Lung (tissue), 12 donors: ENCODE data around the gene FAM76A. TPM values are rescaled to one million over a fixed set of nuclear protein-coding genes. Genes with fewer than 3 reads are reported as not detected.
"Not testable (repeated sequence)": the region's sequence is repeated elsewhere in the genome, so short reads cannot be mapped to it uniquely, and the experiment has no call there.

Source experiments
- ATAC-seq: fragments of 200-7000 bp; cut with Tn5 transposase; one replicate; pipeline ENCODE4 v1.9.1; 2020; ENCODE audit warnings: moderate number of reproducible peaks; ENCODE audit not compliant: insufficient read depth, low FRiP score
- DNase-seq, 3 donors: peaks; one replicate each; pipeline ENCODE4 v3.0.0-alpha.2; 2013 to 2017
- H3K27ac ChIP-seq, 2 donors: one replicate each; pipeline ENCODE4 v1.5.1; 2013; ENCODE audit warnings: mild to moderate bottlenecking in 2 of 2, moderate library complexity in 2 of 2, control low read depth in 1 of 2, inconsistent platforms in 1 of 2, low read depth in 1 of 2, low read length in 1 of 2
- H3K27me3 ChIP-seq, 3 donors: one replicate each; pipeline ENCODE4 v1.5.1; 2013; ENCODE audit warnings: low read length in 2 of 3; ENCODE audit not compliant: control insufficient read depth in 3 of 3, insufficient read depth in 3 of 3
- H3K36me3 ChIP-seq, 4 donors: one replicate each; pipeline ENCODE4 v1.5.1; 2013; ENCODE audit warnings: low read length in 4 of 4, mild to moderate bottlenecking in 1 of 4, moderate library complexity in 1 of 4; ENCODE audit not compliant: control insufficient read depth in 4 of 4, insufficient read depth in 4 of 4
- H3K4me1 ChIP-seq, 5 donors: one replicate each; pipeline ENCODE4 v1.5.1; 2013; ENCODE audit warnings: low read length in 5 of 5, mild to moderate bottlenecking in 2 of 5, moderate library complexity in 1 of 5; ENCODE audit not compliant: control insufficient read depth in 5 of 5, insufficient read depth in 5 of 5
- H3K4me3 ChIP-seq: one replicate; pipeline ENCODE4 v1.5.1; 2013; ENCODE audit warnings: mild to moderate bottlenecking, control low read depth, moderate library complexity
- H3K9ac ChIP-seq, 2 donors: one replicate each; pipeline ENCODE4 v1.5.1; 2013; ENCODE audit warnings: low read length in 2 of 2, control low read depth in 1 of 2; ENCODE audit not compliant: insufficient read depth in 1 of 2
- H3K9me3 ChIP-seq, 4 donors: one replicate each; pipeline ENCODE4 v1.5.1; 2013; ENCODE audit warnings: low read length in 3 of 4, mild to moderate bottlenecking in 1 of 4, moderate library complexity in 1 of 4; ENCODE audit not compliant: control insufficient read depth in 4 of 4, insufficient read depth in 3 of 4
- WGBS, 2 donors: extraction: QIAGEN DNeasy Blood & Tissue Kit; methylation state at CpG; one replicate each; pipeline ENCODE4 v1.1.7; 2013; 5-methylcytosine and 5-hydroxymethylcytosine counted together
- polyA plus RNA-seq, 2 donors: library from polyadenylated mRNA; stranded (reverse); fragments of 200-250 nt; gene quantifications; one replicate each; pipeline ENCODE4 v1.2.1, GENCODE V29; 2013
- total RNA-seq, 2 donors: library from RNA; depleted of rRNA in 1 of 2; stranded (reverse); fragments of >200 nt in 1 of 2; gene quantifications; one replicate each; pipeline ENCODE4 v1.2.1, GENCODE V29; 2014 to 2021
- TF ChIP-seq, protein P1 (sequence below): IDR thresholded peaks from 2 replicates; pipeline ENCODE4 v1.5.1; 2012; ENCODE audit warnings: mild to moderate bottlenecking; ENCODE audit errors: control extremely low read depth, extremely low read depth
- donor health status: control.
- donor health status: control.
- donor health status: Bipolar disorder and iron deficiency.
- donor health status: healthy.
- donor health status: DM: yes; HTN: yes; CAD: no.

FAM76A gene
- total and polyA plus RNA-seq, 4 donors: 4.3 to 19.4 (median 13.2) TPM

GRCh38 chr1:27795601-27796000 is 69.8 kb downstream of the FAM76A start:
- Histone ChIP-seq H3K27me3 (no peaks in the 10 kb centered on the region), H3K4me1 (peaks cover 0 to 1% (median 0%) of the 10 kb centered on the region in 5 donors), H3K4me3 (no peak overlapping the region), H3K27ac (no peak overlapping the region), H3K36me3 (peaks cover 5 to 30% (median 16%) of the 10 kb centered on the region in 4 donors), H3K9ac (no peak overlapping the region), H3K9me3 (no peaks in the 10 kb centered on the region)
- DNase-seq: no peak
- 55 to 77% methylated on average over 1 of the region's 1 CpG for WGBS, 2 donors
- ATAC-seq: no peak
- TF ChIP-seq, protein P1, sequence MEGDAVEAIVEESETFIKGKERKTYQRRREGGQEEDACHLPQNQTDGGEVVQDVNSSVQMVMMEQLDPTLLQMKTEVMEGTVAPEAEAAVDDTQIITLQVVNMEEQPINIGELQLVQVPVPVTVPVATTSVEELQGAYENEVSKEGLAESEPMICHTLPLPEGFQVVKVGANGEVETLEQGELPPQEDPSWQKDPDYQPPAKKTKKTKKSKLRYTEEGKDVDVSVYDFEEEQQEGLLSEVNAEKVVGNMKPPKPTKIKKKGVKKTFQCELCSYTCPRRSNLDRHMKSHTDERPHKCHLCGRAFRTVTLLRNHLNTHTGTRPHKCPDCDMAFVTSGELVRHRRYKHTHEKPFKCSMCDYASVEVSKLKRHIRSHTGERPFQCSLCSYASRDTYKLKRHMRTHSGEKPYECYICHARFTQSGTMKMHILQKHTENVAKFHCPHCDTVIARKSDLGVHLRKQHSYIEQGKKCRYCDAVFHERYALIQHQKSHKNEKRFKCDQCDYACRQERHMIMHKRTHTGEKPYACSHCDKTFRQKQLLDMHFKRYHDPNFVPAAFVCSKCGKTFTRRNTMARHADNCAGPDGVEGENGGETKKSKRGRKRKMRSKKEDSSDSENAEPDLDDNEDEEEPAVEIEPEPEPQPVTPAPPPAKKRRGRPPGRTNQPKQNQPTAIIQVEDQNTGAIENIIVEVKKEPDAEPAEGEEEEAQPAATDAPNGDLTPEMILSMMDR: no peak

- Histone ChIP-seq H3K9ac (no peak overlapping the region), H3K4me3 (no peak overlapping the region), H3K27ac (no peak overlapping the region), H3K4me1 (peaks cover 0 to 1% (median 0%) of the 10 kb centered on the region in 5 donors), H3K27me3 (no peaks in the 10 kb centered on the region), H3K9me3 (no peaks in the 10 kb centered on the region), H3K36me3 (peaks cover 6 to 20% (median 18%) of the 10 kb centered on the region in 4 donors)
- DNase-seq: no peak
- ATAC-seq: no peak
- WGBS, 2 donors: 94 to 95% methylated on average over 5 of the region's 5 CpGs
- TF ChIP-seq, protein P1: no peak
Measured at GRCh38 chr1:27804791-27805190, 79.0 kb downstream of the FAM76A start.

DNA sequence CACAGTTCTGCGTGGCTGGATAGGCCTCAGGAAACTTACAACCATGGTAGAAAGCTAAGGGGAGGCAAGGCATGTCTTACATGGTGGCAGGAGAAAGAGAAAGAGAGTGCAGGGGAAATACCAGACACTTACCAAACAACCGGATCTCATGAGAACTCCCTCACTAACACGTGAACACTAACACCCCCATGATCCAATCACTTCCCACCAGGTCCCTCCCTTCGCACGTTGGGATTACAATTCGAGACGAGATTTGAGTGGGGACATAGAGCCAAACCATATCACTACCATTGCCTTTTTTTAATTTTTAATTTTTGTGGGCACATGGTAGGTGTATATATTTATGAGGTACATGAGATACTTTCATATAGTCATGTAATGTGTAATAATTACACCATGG is 81.0 kb downstream of the FAM76A start:
- DNase-seq: no peak
- no peaks in the 10 kb centered on the region for H3K9me3 ChIP-seq
- peaks cover 7 to 23% (median 12%) of the 10 kb centered on the region in 4 donors for H3K36me3 ChIP-seq
- no peak overlapping the region for H3K4me3 ChIP-seq
- whole genome bisulfite sequencing, 2 donors: 91 to 100% methylated on average over 7 of the region's 7 CpGs
- H3K27ac ChIP-seq: no peak overlapping the region
- ATAC-seq: no peak
- TF ChIP-seq, protein P1: no peak
- no peak overlapping the region for H3K9ac ChIP-seq
- no peaks in the 10 kb centered on the region for H3K4me1 ChIP-seq
- H3K27me3 ChIP-seq: no peaks in the 10 kb centered on the region

DNA sequence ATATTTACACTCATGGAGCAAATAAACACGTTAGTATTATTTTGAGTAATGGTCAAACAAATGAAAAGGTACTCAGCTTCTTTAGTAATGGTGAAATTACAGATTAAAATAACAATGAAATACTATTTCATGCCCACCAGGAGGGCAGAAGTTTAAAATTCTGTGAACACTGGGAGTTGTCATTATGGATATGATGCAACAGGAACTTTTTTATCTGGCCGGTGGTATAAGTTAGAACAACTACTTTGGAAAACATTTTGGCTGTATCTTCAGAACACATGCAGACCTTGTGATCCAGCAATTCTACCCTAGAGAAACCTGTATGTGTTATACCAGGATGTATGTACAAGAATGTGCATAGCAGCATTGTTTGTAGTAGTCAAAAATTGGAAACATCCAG is 81.6 kb downstream of the FAM76A start:
- TF ChIP-seq, protein P1: no peak
- Histone ChIP-seq H3K27me3 (no peaks in the 10 kb centered on the region), H3K4me1 (no peaks in the 10 kb centered on the region), H3K9me3 (no peaks in the 10 kb centered on the region), H3K4me3 (no peak overlapping the region), H3K9ac (no peak overlapping the region), H3K36me3 (peaks cover 8 to 22% (median 10%) of the 10 kb centered on the region in 4 donors), H3K27ac (no peak overlapping the region)
- 73 to 77% methylated on average over 2 of the region's 2 CpGs for WGBS, 2 donors
- no peak for ATAC-seq
- DNase-seq: no peak

- H3K4me3 ChIP-seq, H3K4me1 ChIP-seq, H3K27ac ChIP-seq, ATAC-seq, H3K9me3 ChIP-seq, H3K9ac ChIP-seq, DNase-seq, H3K27me3 ChIP-seq: not testable (repeated sequence)
- H3K36me3 ChIP-seq: peaks cover 7 to 23% (median 10%) of the 10 kb centered on the region in 4 donors
- 90 to 95% methylated on average over 3 of the region's 3 CpGs for WGBS, 2 donors
Measured at GRCh38 chr1:27808131-27808530, 82.4 kb downstream of the FAM76A start.
